ENCODE measurements around the gene TKTL1. TPM values are rescaled to one million over a fixed set of nuclear protein-coding genes. Genes with fewer than 3 reads are reported as not detected.
A peak's percentile ranks its signal among the peaks of the same experiment; 100 is the strongest.

TKTL1 gene
- total RNA-seq, 2 experiments from 2014 or later, result 0.67 to 1.0 TPM

- no peaks in the 10 kb centered on the region for H3K27me3 Mint-ChIP-seq
- TF ChIP-seq, protein P1, sequence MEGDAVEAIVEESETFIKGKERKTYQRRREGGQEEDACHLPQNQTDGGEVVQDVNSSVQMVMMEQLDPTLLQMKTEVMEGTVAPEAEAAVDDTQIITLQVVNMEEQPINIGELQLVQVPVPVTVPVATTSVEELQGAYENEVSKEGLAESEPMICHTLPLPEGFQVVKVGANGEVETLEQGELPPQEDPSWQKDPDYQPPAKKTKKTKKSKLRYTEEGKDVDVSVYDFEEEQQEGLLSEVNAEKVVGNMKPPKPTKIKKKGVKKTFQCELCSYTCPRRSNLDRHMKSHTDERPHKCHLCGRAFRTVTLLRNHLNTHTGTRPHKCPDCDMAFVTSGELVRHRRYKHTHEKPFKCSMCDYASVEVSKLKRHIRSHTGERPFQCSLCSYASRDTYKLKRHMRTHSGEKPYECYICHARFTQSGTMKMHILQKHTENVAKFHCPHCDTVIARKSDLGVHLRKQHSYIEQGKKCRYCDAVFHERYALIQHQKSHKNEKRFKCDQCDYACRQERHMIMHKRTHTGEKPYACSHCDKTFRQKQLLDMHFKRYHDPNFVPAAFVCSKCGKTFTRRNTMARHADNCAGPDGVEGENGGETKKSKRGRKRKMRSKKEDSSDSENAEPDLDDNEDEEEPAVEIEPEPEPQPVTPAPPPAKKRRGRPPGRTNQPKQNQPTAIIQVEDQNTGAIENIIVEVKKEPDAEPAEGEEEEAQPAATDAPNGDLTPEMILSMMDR (IDR thresholded peaks at IDR 0.05), result no peak
- H3K27ac Mint-ChIP-seq, result peak overlapping the region; percentile 91
- no peaks in the 10 kb centered on the region for H3K9me3 Mint-ChIP-seq
- peak overlapping the region; percentile 72 for H3K4me3 Mint-ChIP-seq
- H3K4me1 Mint-ChIP-seq (ENCODE audit: low read depth), result peaks cover 27% of the 10 kb centered on the region
- ChIA-PET CTCF (interaction anchor here (1.0 kb wide), 1 partner anchor 430 kb away, joined by 3 read pairs; no protein-coding TSS in a partner anchor), POLR2A (interaction anchor here (3.9 kb wide), 1 partner anchor 22 kb away, joined by 30 read pairs; the partner anchor contains the start of gene RPL10)
- DNase-seq (no peak), ATAC-seq (no peak)
- intact Hi-C loops (cut with micrococcal nuclease), result no loop called here
- H3K36me3 Mint-ChIP-seq (ENCODE audit: low read depth), result peaks cover 13% of the 10 kb centered on the region
These were observed 81.2 kb downstream of the TKTL1 start for GRCh38 chrX:154376774-154377173.

- intact Hi-C loops (cut with micrococcal nuclease), result no loop called here
- H3K4me1 Mint-ChIP-seq (ENCODE audit: low read depth), result peaks cover 21% of the 10 kb centered on the region
- peaks cover 13% of the 10 kb centered on the region for H3K36me3 Mint-ChIP-seq (ENCODE audit: low read depth)
- CTCF ChIA-PET, result interaction anchor here (0.6 to 1.0 kb wide), 2 partner anchors 364 to 431 kb away, joined by 3 read pairs; no protein-coding TSS in a partner anchor
- TF ChIP-seq, protein P1 (IDR thresholded peaks at IDR 0.05), result no peak
- ATAC-seq, result no peak
- H3K4me3 Mint-ChIP-seq, result peak overlapping the region; percentile 72
- DNase-seq, result peak; percentile 45
- H3K27me3 Mint-ChIP-seq, result no peaks in the 10 kb centered on the region
- H3K27ac Mint-ChIP-seq, result peak overlapping the region; percentile 91
- POLR2A ChIA-PET, result interaction anchor here (0.9 to 3.9 kb wide), 3 partner anchors 11 to 67 kb away, joined by 3 to 30 read pairs (median 4); partner anchors contain the start of gene RPL10
- H3K9me3 Mint-ChIP-seq, result no peaks in the 10 kb centered on the region
These were observed 82.6 kb downstream of the TKTL1 start for GRCh38 chrX:154378059-154378798.

GRCh38 chrX:154378799-154379568, 83.4 kb downstream of the TKTL1 start, which contains the start of gene EMD:
TSS of gene EMD (plus strand) at chrX:154379295. CDS start at chrX:154379485, 190 bp downstream.
- peak within 1 kb of the TSS; percentile 91 for H3K27ac Mint-ChIP-seq
- peaks cover 18% of the 10 kb centered on the region for H3K4me1 Mint-ChIP-seq (ENCODE audit: low read depth)
- POLR2A ChIA-PET, result interaction anchor here (0.7 to 3.3 kb wide), 4 partner anchors 9 to 66 kb away, joined by 3 to 23 read pairs (median 4); partner anchors contain the start of gene RPL10
- peak; percentile 86 for ATAC-seq
- no peaks in the 10 kb centered on the region for H3K9me3 Mint-ChIP-seq
- TF ChIP-seq, protein P1 (IDR thresholded peaks at IDR 0.05), result no peak
- no peaks in the 10 kb centered on the region for H3K27me3 Mint-ChIP-seq
- H3K4me3 Mint-ChIP-seq, result peak within 1 kb of the TSS; percentile 86
- intact Hi-C loops (cut with micrococcal nuclease), result no loop called here
- DNase-seq, result peak; percentile 98
- CTCF ChIA-PET, result interaction anchor here (0.6 kb wide), 1 partner anchor 365 kb away, joined by 3 read pairs; no protein-coding TSS in a partner anchor
- peaks cover 13% of the 10 kb centered on the region for H3K36me3 Mint-ChIP-seq (ENCODE audit: low read depth)

DNA sequence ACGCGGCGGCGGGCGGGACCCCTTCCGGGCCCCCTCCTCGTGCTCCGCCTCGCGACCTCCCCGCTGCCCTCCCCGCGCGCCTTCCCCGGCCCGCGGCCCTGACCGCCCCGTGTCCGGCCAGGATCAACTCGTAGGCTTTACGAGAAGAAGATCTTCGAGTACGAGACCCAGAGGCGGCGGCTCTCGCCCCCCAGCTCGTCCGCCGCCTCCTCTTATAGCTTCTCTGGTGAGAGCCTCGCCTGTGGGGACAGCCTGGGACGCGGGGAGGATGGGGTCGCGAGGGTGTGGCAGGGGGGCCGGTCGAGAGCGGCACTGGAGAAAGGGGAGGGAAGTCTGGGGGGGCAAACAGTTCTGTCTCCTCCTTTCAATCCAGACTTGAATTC, 84.0 kb downstream of the TKTL1 start:
- ATAC-seq (no peak), DNase-seq (no peak)
- ChIA-PET CTCF (no interaction called here), POLR2A (interaction anchor here (0.7 to 3.3 kb wide), 5 partner anchors 9 to 66 kb away, joined by 3 to 23 read pairs (median 3); partner anchors contain the start of gene RPL10)
- Mint-ChIP-seq H3K4me3 (peak overlapping the region; percentile 86), H3K27ac (peak overlapping the region; percentile 91), H3K36me3 (ENCODE audit: low read depth) (peaks cover 13% of the 10 kb centered on the region), H3K4me1 (ENCODE audit: low read depth) (peaks cover 18% of the 10 kb centered on the region), H3K27me3 (no peaks in the 10 kb centered on the region), H3K9me3 (no peaks in the 10 kb centered on the region)
- intact Hi-C loops (cut with micrococcal nuclease), result no loop called here
- TF ChIP-seq, protein P1 (IDR thresholded peaks at IDR 0.05), result no peak

Other genes starting within 250 kb of the TKTL1 start
- 10 to 100 TPM; 63.7 to 65.1 TPM for gene MECP2, start 198.1 kb upstream of the TKTL1 start, total RNA-seq
- not detected for gene OPN1LW, start 151.6 kb upstream of the TKTL1 start, total RNA-seq
- not detected for gene OPN1MW, start 113.2 kb upstream of the TKTL1 start, total RNA-seq
- gene OPN1MW2, start 76.0 kb upstream of the TKTL1 start, total RNA-seq, result not detected
- not detected for gene OPN1MW3, start 38.2 kb upstream of the TKTL1 start, total RNA-seq
- not detected for gene TEX28, start 671 bp upstream of the TKTL1 start, total RNA-seq
- 1,000 to 10,000 TPM; 1,057 to 1,091 TPM for gene FLNA, start 78.8 kb downstream of the TKTL1 start, total RNA-seq
- 10 to 100 TPM; 92.4 to 96.6 TPM for gene EMD, start 83.5 kb downstream of the TKTL1 start, total RNA-seq
- gene RPL10, start 102.6 kb downstream of the TKTL1 start, total RNA-seq, result 1,000 to 10,000 TPM; 3,574 to 3,675 TPM
- 10 to 100 TPM in 1 of 2 experiments, 1 to 10 TPM in 1; 9.4 to 10.3 TPM for gene DNASE1L1, start 113.5 kb downstream of the TKTL1 start, total RNA-seq
- gene TAFAZZIN, start 115.7 kb downstream of the TKTL1 start, total RNA-seq, result 10 to 100 TPM; 49.8 to 53.4 TPM
- gene ATP6AP1, start 132.9 kb downstream of the TKTL1 start, total RNA-seq, result 10 to 100 TPM; 21.3 to 22.5 TPM
- 10 to 100 TPM; 76.5 TPM for gene GDI1, start 141.4 kb downstream of the TKTL1 start, total RNA-seq
- gene FAM50A, start 148.3 kb downstream of the TKTL1 start, total RNA-seq, result 10 to 100 TPM; 43.6 to 47.5 TPM
- gene PLXNA3, start 162.5 kb downstream of the TKTL1 start, total RNA-seq, result 10 to 100 TPM; 36.5 to 40.5 TPM
- 10 to 100 TPM; 49.8 to 50.1 TPM for gene LAGE3, start 183.5 kb downstream of the TKTL1 start, total RNA-seq
- 10 to 100 TPM; 46.5 to 47.6 TPM for gene UBL4A, start 190.8 kb downstream of the TKTL1 start, total RNA-seq
- 10 to 100 TPM; 13.2 to 14.1 TPM for gene SLC10A3, start 194.8 kb downstream of the TKTL1 start, total RNA-seq
- 10 to 100 TPM; 27.9 to 31.9 TPM for gene FAM3A, start 220.4 kb downstream of the TKTL1 start, total RNA-seq

All from activated CD8-positive, alpha-beta T cell treated with anti-CD3 and anti-CD28 coated beads for 36 hours (primary cell).